HG03571 (cell line): ENCODE results near the gene PHYH.
"Not testable (repeated sequence)": the region's sequence is repeated elsewhere in the genome, so short reads cannot be mapped to it uniquely, and the experiment has no call there.

Experiments used
- ATAC-seq: cut with Tn5 transposase; IDR thresholded peaks from one replicate; pipeline ENCODE4 v1.9.1; 2021; ENCODE audit not compliant: unreplicated experiment

The PHYH gene

GRCh38 chr10:13276146-13276545, 23.7 kb downstream of the PHYH start:
- not testable (repeated sequence) for ATAC-seq

GRCh38 chr10:13272164-13272571, 27.7 kb downstream of the PHYH start:
- peak; percentile 54 for ATAC-seq

- ATAC-seq: peak; percentile 77
These were observed 28.2 kb downstream of the PHYH start for GRCh38 chr10:13271552-13272163.

GRCh38 chr10:13270877-13271551, 28.9 kb downstream of the PHYH start:
- ATAC-seq: peak; percentile 2

- ATAC-seq: no peak
These were observed 31.0 kb downstream of the PHYH start for GRCh38 chr10:13268841-13269240.

GRCh38 chr10:13268310-13268709, 31.6 kb downstream of the PHYH start:
- no peak for ATAC-seq

- ATAC-seq: no peak
These were observed 36.3 kb downstream of the PHYH start for GRCh38 chr10:13263591-13263990.

GRCh38 chr10:13262433-13262832, 37.4 kb downstream of the PHYH start:
- ATAC-seq: no peak

- ATAC-seq: no peak
These were observed 42.2 kb downstream of the PHYH start for GRCh38 chr10:13257621-13258140.

GRCh38 chr10:13256627-13257026, 43.2 kb downstream of the PHYH start:
- no peak for ATAC-seq

GRCh38 chr10:13253726-13254125, 46.1 kb downstream of the PHYH start:
- no peak for ATAC-seq

GRCh38 chr10:13247784-13248183, 52.1 kb downstream of the PHYH start:
- no peak for ATAC-seq

GRCh38 chr10:13247246-13247645, 52.6 kb downstream of the PHYH start:
- ATAC-seq: no peak

GRCh38 chr10:13242260-13242659, 57.6 kb downstream of the PHYH start:
- not testable (repeated sequence) for ATAC-seq

GRCh38 chr10:13241613-13242012, 58.3 kb downstream of the PHYH start:
- ATAC-seq: no peak

GRCh38 chr10:13239923-13240322, 59.9 kb downstream of the PHYH start:
- ATAC-seq: no peak

GRCh38 chr10:13238271-13239077, 61.4 kb downstream of the PHYH start:
- ATAC-seq: no peak

- ATAC-seq: no peak
These were observed 63.2 kb downstream of the PHYH start for GRCh38 chr10:13236638-13237037.

GRCh38 chr10:13234736-13235135, 65.1 kb downstream of the PHYH start:
- ATAC-seq: not testable (repeated sequence)

- ATAC-seq: no peak
These were observed 65.7 kb downstream of the PHYH start, which contains the start of gene UCMA for GRCh38 chr10:13234172-13234571. Gene UCMA, minus strand, starts transcription at chr10:13234374. Its CDS starts 116 bp downstream, at chr10:13234258.

- ATAC-seq: no peak
These were observed 66.5 kb downstream of the PHYH start for GRCh38 chr10:13233358-13233757.

- ATAC-seq: no peak
These were observed 68.1 kb downstream of the PHYH start for GRCh38 chr10:13231808-13232207.
